AML-193 (cell line): ENCODE measurements around the gene RAP1GAP2.
"Not testable (repeated sequence)": the region's sequence is repeated elsewhere in the genome, so short reads cannot be mapped to it uniquely, and the experiment has no call there.

Experiments
- DNase-seq, 2 experiments: peaks; one replicate each; lab custom pipeline; 2025; lab: John Stamatoyannopoulos, UW

The RAP1GAP2 gene

DNA sequence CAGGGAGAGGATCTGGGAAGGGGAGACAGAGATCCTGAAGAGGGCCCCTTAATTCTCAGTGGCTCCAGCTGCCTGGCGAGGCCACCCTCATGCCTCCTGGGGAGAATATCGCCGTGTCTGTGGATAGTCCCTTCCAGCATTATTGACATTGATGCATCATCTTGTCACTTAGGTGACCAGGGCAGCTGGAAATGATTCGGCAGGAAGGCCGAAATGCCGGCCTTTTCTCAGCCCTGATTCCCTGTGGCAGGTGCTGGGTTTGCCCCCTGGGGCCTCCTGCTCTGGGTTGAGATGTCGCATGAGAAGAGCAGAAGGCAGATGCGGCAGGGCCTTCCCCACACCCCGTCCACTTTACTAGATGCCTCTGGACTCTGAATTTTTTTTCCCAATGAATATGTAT, 89.5 kb downstream of the RAP1GAP2 start:
- no peak for DNase-seq

DNA sequence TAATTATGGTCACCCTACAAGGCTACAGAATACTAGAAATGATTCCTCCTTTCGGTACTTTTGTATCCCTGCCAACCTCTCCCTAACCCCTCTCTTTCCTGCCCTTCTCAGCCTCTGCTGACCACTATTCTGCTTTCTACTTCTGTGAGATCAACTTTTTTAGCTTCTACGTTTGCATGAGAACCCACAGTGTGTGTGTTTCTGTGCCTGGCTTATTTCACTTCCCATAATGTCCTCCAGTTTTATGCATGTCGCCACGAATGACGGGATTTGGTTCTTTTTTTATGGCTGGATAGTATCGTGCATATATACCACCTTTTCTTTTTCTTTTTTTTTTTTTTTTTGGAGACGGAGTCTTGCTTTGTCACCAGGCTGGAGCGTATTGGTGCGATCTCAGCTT, 92.1 kb downstream of the RAP1GAP2 start:
- DNase-seq: no peak

DNA sequence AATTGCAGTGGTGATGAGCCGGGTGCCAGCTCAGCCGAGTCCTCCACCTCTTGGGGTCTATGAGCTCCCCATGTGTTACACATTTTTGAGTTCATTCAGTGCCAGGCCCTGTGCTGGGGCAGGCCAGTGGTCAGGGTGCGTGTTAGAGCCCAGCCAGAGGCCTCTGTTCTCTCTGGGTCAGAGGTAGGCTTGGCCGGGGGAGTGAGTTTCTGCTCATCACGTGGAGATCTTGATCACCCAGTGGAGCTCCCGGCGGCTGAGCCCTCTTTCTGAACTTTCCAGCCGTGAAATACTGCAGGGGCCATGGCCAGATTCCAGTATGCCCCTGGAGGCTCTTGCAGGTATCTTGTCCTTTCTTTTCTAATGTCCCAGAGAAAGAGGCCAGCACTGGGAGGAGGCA, 93.0 kb downstream of the RAP1GAP2 start:
- DNase-seq: no peak

DNA sequence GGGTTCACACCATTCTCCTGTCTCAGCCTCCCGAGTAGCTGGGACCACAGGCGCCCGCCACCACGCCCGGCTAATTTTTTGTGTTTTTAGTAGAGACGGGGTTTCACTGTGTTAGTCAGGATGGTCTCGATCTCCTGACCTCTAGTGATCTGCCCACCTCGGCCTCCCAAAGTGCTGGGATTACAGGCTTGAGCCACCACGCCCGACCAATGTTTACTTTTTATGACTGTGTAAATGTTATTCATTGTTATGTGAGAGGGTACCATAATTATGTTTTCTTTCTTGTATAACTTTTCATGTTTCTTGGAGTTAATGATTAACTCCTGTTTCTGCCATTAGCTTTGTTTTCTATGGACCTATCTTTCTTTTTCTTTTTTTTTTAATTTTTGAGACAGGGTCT, 94.5 kb downstream of the RAP1GAP2 start:
- not testable (repeated sequence) for DNase-seq

DNA sequence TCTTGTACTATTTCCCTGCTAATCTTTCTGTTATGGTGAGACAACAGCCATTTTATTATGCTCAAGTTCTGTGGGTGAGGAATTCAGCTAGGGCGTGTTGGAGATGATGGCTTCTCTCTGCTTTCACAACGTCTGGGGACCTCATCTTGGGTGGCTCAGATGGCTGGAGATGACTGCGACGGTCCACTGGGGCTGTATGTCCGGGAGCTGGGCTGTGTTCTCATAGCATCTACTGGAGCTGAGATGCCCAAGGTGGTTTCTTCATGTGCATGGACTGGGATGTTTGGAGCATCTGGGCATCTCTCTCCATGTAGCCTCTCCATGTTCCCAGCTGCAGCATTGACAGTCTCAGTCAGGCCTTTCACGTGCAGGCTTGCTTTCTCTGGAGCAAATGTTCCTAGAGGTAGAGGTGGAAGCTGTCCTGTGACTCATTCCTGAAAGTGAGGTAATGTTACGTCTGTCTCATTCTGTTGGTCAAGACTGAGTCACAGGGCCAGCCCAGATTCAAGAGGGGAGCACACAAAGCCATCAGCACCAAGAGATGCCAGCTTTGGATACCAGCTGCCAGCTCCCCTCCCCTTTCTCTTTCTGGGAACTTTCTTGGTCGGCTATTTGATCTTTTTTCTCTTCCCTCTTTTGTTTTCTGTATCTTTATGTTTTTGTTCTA, 96.2 kb downstream of the RAP1GAP2 start:
- no peak for DNase-seq

DNA sequence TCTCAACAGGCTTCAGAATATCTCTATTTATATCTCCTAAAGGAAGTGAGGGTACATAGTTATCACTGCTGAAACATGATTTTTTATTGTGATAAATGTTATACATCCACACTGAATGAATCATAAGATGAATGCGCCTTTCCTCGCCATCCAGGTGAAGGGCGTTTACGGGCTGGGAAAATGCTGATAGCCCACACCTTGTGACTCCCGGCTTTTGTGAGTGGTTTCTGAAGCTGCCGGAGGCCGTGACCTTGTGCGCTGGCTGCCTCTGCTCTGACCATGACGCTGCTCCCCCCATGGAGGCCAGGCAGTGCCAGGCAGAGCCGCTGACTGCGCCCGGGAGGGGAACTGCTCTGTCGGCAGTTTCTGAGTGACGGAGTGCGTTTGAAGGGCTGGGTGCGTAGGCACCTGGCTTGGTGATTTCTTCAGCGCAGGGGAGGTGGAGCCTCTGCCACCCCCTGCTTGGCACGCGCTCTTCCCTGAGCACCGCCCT, 97.2 kb downstream of the RAP1GAP2 start:
- no peak for DNase-seq

DNA sequence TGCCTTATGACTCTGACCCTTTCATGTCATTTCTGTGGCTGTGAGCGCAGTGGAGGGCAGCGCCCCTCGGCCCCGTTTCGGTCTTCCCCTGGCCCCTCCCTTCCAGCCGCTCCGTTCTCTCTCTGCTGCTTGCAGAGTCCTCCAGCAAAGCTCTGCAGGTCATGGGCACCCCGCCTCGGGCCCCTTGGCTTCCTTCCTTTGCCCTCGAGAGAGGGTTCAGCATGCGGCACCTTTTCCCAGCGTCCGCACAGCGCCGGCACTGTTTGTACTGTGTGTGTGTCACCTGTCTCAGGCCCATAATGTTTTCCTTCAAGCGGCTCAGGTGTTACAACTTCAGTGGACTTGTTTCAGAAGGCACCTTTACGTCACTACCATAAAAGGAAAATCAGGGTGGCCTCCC, 98.5 kb downstream of the RAP1GAP2 start:
- no peak for DNase-seq

DNA sequence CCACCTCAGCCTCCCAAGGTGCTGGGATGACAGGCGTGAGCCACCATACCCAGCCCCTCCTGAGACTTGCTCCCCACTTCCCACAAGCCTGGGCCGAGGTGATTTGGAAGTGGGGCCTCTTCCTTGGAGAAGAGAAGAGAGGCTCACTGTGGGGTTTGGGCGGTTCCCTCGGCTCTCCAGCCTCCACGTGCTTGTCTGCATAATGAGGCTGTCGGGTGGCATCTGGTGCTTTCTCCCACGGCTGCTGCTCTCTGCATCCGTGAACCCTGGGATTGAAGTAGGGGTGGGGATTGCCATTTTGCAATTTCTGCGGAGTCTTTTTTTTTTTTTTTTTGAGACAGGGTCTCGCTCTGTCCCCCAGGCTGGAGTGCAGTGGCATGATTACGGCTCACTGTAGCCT, 101.4 kb downstream of the RAP1GAP2 start:
- no peak for DNase-seq

DNA sequence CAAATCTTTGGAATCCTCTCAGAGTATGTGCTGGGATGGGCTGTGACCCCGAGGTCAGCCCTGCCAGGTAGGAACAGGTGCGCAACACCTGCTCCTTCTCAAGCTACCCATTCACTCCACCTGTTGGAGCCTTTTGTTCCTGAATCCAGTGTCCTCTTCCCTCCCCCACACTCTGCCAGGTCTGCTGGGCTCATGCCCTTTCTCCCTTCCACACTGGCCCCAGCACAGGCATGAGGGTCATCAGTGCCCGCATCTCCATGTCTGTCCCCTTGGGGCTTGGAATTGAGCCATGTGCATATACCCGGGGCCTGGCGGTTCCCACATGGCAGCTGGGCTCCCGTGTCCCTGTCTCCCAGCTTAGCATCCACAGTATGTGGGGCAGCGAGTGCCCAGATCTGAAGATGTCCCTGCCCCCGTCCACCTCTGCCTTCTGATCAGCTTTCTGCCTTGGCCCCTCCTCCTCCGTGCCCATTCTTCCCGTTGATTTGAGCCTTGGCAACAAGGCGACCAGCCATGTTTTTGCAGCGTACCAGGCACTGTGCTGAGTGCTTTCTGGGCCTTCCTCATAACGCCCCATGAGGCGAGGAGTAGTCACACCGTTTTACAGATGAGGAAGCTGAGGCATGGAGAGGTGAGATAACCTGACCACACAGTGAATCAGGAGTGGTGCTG, 102.2 kb downstream of the RAP1GAP2 start:
- no peak for DNase-seq

DNA sequence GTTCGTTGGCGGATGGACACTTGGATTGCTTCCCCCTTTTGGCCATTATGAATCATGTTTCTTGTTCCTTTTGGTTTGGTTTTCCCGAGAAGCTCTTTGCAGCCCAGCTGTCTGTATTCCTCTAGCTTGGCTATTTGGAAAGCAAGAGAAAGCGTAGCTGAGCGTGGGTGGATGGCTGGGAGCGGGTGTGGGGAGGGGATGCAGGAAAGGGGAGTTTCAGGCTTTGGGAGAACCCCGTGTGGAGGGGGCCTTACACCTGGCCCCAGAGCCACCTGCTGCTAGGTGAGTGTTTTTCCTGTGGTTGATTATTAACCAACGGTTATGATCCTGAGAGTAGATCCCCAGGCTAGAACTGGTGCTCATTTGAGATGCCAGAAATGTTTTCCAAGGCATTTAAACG, 103.7 kb downstream of the RAP1GAP2 start:
- DNase-seq: no peak

DNA sequence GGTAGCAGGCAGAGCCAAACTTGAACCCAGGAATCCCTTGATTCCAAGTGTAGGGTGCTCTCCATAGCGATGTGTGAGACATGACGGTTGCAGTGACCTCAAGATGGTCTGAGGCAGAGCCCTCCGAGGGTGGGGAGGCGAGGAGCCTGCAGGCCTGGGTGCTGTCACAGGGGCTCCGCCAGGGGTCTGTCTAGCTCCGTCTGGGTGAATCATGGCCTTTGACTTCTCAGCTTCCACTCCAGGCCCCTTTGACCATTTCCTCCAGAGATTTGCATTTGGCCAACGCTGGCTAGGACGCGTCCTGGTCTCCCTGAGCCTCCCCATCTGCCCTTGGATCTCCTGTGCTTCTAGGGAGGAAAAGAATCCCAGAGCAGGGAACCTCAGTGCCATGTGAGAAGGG, 104.6 kb downstream of the RAP1GAP2 start:
- no peak for DNase-seq

DNA sequence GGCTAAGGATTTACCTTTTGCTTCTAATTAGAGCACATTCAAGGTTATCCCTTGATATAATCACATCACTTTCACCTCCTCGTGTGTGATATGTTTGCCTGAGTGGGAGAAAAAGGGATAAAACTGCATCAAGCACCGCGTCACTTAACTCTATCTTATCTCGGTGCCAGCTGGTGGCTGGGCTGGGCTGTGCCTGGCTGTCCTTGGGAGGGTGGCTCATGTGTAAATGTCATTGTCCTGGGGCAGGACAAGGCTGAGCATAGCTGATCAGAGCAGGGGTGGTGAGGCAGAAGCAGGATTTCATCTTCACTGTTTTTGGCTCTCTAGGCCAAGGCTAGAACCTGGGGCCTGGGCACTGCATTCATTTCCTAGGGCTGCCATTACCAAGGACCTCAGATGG, 105.3 kb downstream of the RAP1GAP2 start:
- DNase-seq: no peak

DNA sequence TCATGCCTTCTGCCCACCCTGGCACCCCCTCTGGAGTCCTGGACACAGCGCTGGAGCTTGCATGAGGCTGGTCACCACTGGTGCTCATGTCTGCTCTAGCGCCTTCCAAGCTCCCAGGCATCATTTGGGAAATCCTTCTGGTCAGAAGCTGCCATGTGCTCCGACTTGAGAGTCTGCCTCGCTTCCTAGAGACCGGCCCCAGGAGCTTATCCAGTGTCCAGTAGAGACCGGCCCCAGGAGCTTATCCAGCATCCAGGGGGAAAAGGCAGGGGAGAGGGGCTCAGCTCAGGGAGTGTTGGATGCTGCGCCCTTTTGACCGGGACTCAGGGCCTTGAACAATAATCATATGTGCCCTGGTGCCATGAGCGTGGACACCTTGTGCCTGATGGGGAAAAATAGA, 106.3 kb downstream of the RAP1GAP2 start:
- DNase-seq: no peak

DNA sequence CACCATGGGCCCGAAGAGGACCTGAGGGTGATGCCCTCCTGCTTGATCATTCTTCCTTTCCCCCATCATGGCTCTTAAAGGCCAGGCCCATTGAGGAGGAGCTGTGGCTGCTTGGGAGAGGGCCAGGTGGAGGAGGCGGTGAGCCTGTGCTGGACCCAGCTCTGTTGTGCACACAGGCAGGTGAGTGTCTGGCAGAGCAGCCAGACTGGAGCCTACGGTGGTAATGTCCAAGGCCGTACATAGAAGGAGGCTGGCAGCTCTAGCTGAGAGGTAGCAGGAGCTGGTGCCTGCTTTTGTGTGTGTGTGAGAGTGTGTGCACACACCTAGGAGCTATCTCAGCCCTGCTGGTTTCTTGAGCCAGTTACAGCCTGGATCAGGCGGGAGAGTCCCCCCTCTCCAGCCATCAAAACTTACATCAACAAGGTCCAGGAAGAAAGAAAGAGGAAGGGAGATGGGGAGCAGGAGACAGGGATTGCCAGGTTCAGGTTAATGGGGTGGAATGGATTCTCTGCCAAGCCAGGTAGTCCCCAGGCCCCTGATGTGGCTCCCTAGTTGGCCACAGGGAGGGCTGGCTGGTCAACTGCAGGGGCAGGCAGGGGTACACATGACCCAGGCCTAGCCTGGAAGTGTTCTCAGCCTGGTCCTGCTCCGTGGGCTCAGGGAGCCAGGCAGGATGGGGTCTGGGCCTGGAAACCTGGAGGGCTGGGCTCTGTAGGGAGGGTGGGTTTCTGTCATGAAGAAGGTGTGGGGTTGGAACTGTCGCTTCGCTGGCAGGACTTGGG, 107.1 kb downstream of the RAP1GAP2 start:
- DNase-seq: no peak

DNA sequence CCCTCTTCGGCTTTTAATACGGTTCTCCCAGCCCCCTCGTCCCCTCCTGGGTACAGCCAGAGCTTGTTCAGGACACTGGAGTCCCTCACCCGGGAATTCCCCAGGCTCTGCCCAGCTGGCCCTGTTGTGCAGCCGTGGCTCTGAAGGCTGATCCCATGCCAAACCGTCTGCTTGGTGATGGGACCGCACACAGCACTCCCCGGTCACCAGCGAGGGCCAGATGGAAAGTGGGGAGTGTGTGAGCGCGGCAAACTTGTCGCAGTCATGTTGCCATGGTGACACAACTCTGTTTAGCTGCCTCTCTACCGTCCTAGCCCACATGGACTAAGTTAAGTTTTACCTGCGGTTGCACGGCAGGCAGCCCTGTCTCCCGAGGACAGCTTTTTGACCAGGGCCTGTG, 107.9 kb downstream of the RAP1GAP2 start:
- no peak for DNase-seq

DNA sequence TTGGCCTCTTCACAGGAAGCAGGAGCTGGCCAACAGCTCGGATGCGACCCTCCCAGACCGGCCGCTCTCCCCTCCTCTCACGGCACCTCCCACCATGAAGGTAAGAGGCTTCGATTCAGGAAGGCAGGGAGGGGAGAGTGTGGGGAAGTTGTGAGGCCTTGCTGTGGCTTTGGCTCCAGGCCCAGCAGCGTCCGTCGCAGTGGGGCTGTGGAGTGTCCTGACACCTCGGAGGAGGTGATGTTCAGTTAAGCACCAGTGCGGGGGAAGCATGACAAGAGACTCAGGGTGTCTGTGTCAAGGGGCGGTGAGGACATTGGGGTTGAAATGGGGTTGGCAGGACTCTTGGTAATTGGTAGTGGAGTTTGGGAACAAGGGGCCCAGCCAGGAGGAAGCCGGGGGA, 109.0 kb downstream of the RAP1GAP2 start:
- DNase-seq: no peak

DNA sequence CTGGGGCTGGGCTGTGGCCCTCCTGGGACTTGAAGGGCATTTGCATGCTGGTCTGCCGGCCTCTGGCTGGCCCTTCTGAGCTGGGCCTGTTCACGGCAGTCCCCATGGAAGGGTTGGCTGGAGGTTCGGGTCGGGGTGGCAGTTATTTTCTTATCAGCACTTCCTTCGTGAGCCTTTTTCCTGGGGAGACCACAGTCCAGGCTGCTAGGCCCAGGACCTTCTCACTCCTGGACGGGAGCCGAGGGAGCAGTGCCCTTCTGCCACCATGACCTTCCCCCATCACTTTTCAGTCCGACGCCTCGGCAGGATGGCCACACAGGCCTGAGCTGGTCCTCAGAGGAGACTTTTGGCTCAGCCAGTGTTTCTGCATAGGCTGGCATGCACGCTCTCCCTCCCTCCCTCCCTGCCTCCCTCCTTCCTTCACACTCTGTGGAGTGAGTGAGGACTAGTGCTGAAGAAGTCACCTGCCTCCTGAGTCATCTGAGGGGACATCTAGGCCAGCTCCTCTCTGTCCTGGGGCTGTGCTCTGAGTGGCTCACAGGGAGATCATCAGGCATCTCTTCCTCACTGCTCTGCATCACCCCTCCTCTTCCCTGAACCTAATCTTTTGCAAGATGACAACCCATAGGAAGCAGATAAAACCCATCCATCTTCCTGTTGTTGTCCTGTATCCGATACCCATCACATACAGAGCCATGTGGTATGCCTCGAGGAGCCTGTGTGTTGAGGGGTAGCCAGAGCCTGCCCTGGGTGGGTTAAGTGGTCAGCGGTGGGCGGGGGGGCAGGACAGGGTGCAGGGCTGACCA, 109.7 kb downstream of the RAP1GAP2 start:
- DNase-seq: no peak

DNA sequence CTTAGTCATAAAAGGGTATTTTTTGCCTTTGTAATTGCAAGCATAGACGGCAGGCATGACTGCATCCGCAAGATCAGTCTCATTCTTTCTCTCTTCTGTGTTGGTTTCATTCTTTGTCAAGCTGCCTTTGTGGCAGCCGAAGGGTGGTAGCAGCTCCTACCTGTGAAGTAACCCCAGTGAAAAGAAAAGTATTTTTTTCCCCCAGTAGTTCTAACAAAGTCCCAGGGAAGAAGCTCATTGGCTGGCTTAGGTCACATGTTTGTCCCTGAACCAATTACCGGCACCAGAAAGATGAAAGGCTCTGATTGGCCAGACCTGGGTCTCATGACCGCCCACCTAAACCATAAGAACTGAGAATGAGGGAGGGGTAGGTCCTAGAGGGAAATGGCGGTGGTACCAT, 110.7 kb downstream of the RAP1GAP2 start:
- DNase-seq: no peak

DNA sequence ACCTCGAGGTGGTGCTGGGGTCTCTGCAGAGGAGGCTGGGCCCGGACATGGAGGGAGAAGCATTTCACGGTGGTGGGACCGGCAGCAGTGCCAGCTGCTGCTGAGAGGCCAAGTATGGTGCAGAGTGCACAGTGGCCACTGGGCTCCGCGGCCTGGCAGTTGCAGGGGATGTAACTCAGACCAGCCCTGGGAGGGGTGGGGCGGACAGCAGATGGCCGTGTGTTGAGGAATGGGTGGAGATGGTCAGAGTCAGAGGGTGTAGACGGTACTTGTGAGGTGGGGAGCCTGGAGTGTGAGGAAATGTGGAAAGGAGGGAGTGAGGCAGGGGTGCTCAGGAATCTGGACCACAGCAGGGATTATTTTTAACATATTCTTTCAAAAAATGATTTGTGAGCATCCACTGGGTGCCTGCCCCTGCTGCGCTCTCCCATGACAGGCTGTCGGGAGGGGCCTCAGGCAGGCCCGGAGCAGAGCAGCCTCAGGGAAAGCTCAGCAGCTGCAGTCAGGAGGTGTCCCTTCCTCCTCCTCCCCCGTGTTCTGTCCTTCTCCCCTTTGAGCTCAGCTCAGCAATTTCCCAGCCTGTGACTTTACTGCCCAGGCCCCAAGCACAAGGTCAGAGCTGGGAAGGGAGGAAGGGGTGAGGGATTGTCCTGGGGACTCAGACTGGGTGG, 113.1 kb downstream of the RAP1GAP2 start:
- no peak for DNase-seq

DNA sequence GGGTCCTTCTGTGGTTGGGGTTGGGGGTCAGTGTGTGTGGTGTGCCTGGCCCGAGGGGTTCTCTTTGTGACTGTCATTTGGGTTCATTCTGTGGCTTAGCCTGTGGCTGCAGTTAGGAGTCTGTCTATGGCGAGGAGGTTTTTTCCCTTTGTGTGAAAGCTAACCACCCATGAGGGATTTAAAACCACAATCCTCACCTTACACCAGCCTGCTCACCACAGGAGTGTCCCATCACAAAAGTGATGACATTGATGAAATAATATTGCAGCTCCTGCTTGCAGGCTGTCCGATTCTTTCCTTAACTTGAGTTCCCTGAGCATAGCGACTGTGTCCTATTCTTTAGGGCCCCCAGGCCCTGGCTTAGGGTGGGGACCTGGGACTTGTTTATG, 113.6 kb downstream of the RAP1GAP2 start:
- no peak for DNase-seq

DNA sequence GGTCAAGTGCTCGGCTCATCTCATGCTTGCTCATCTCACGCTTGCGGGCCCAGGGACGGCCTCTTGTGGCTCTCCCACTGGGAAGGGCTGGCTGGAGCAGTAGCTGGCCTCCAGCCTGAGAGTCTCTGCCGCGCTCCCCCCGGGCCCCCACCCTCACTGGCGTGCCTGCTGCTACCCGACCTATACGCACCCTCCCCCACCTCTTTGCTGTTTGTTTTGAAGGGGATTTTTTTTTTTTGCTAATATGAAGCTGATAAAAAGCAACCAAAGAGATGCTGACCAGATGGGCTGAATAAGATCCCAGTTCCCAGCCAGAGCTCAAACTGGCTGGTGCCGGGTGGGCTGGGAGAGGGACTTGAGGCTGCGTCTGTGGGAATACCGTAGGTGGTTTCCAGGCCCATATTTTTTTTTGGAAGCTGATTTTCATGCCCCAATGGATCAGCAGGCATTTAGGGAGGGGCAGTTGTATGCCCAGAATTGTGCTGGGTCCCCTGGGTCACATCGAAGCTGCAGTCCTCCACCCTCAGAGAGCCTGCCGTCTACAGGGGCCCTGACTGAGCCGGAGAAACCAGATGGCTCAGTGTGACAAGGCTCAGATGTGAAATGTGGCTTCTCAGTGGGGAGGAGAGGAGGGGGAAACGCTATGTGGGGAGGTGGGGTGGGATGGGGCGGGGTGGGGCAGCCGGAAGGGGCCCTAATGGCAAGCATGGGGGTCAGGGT, 115.0 kb downstream of the RAP1GAP2 start:
- no peak for DNase-seq
